Measurements from ENCODE around the gene CLEC4M. TPM values are rescaled to one million over a fixed set of nuclear protein-coding genes. Genes with fewer than 3 reads are reported as not detected.

CLEC4M gene
- total and polyA plus RNA-seq, 2 of the 8 experiments (the other 6 are each of a cell fraction or from before 2014, with no cell fraction given), result not detected

- TF ChIP-seq EP300 (IDR thresholded peaks at IDR 0.05; ENCODE audit: borderline replicate concordance in 1 of 2, low read depth in 2 of 2, low read length in 2 of 2) (no peak), PHF8 (conservative IDR thresholded peaks at IDR 0.05; ENCODE audit: low read depth, low read length) (no peak), CEBPB (IDR thresholded peaks at IDR 0.05; ENCODE audit: low read depth, low read length) (no peak), BACH1 (IDR thresholded peaks at IDR 0.05; ENCODE audit: low read length) (no peak), KDM4A (IDR thresholded peaks at IDR 0.05; ENCODE audit: low read depth, low read length, severe bottlenecking) (no peak), JUN (IDR thresholded peaks at IDR 0.05; ENCODE audit: low read depth, low read length) (no peak), SIRT6 (IDR thresholded peaks at IDR 0.05; ENCODE audit: low read length) (no peak)
Observed at GRCh38 chr19:7746903-7747884, 15.8 kb upstream of the CLEC4M start, which contains the start of gene CD209 (continued).

All from H1 (cell line).